ENCODE measurements around the gene AKAP10.

GRCh38 chr17:19973156-19973555 is 4.5 kb downstream of the AKAP10 start:
- TF ChIP-seq CTCF (conservative IDR thresholded peaks at IDR 0.05; ENCODE audit: low read depth, low read length): no peak
- no peak for TF ChIP-seq EZH2 (IDR thresholded peaks at IDR 0.05; ENCODE audit: borderline replicate concordance, low read depth, low read length, poor library complexity, severe bottlenecking)
